Measurements from ENCODE around the gene SIL1. TPM values are rescaled to one million over a fixed set of nuclear protein-coding genes. Genes with fewer than 3 reads are reported as not detected.

Gene SIL1
- total and polyA plus RNA-seq, 5 donors from 2014 or later = 9.8 to 12.3 (median 11.2) TPM

DNA sequence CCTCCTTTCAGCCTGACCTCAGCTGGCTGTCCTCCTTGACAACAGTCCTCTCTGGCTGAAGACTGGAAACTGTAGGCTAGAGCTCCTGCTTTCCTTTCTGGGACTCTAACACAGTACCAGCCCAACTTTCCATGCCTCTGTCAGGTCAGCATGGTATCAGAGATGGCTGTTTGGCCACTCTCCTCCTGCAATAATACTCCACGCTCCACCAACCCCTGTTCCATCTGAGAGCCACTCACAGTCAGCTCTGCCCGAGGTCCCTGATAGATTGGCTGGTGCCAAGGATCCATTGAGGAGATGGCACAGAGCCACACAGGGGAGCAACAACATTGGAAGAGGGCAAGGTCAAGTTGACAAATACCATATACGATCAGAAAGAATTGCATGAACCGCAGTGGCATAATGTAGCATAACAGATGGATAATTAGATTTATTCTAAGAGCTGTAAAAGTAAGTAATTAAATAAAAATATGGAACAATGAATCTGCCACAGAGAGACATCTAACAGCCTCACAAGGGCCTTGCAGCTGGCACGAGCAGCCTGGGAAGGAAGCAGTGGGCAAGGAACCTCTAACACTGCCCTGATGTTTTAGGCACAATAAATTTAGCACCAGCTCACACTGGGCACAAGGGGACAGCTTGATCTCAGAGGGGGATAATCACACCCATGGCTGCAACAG is 228.7 kb downstream of the SIL1 start:
- no peak overlapping the region for H3K27ac Mint-ChIP-seq

DNA sequence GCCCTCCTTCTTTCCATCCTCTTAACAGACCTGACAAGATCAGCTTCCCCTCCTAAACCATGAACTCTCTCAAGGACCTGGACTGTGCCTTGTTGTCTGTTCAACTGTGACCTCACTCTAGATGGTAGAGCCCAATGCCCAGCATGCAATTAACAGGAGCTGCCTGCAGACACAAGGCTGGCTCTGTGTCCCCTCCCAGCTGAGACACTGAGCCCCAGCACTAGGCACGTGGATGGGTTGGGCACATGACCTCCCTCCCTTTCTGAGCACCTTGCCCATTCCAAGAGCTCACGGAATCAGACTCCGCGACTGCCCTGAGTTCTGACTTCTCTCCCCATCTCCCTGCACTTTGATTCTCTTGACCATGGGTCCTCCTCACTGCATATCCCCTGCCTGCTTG is 229.6 kb downstream of the SIL1 start:
- H3K4me3 Mint-ChIP-seq = no peak overlapping the region
- no peak overlapping the region for H3K27ac Mint-ChIP-seq

More for the DNA sequence above, 228.7 kb downstream of the SIL1 start:
- no peaks in the 10 kb centered on the region for H3K27me3 Mint-ChIP-seq
- no peaks in the 10 kb centered on the region for H3K36me3 ChIP-seq (ENCODE audit: control insufficient read depth, insufficient read depth, low read length)
- ATAC-seq (ENCODE audit: low read depth in 2 of 2) = no peak
- H3K9me3 ChIP-seq (ENCODE audit: control insufficient read depth in 2 of 2, low read length in 2 of 2) = no peaks in the 10 kb centered on the region
- no peaks in the 10 kb centered on the region for H3K27me3 ChIP-seq (ENCODE audit: control insufficient read depth, insufficient read depth, low read length)
- no peaks in the 10 kb centered on the region for H3K4me1 ChIP-seq (ENCODE audit: control insufficient read depth, insufficient read depth, low read length, poor library complexity, severe bottlenecking)
- H3K4me1 Mint-ChIP-seq = no peaks in the 10 kb centered on the region
- no peak overlapping the region for H3K4me3 Mint-ChIP-seq
- DNase-seq = no peak
- H3K4me3 ChIP-seq (ENCODE audit: low read depth, low read length) = no peak overlapping the region
- peaks cover 0 to 2% (median 0%) of the 10 kb centered on the region in 7 donors for H3K9me3 Mint-ChIP-seq
- no peak overlapping the region for H3K27ac ChIP-seq (ENCODE audit: insufficient read depth, low read length, poor library complexity, severe bottlenecking)
- H3K36me3 Mint-ChIP-seq = peaks cover 10% of the 10 kb centered on the region

DNA sequence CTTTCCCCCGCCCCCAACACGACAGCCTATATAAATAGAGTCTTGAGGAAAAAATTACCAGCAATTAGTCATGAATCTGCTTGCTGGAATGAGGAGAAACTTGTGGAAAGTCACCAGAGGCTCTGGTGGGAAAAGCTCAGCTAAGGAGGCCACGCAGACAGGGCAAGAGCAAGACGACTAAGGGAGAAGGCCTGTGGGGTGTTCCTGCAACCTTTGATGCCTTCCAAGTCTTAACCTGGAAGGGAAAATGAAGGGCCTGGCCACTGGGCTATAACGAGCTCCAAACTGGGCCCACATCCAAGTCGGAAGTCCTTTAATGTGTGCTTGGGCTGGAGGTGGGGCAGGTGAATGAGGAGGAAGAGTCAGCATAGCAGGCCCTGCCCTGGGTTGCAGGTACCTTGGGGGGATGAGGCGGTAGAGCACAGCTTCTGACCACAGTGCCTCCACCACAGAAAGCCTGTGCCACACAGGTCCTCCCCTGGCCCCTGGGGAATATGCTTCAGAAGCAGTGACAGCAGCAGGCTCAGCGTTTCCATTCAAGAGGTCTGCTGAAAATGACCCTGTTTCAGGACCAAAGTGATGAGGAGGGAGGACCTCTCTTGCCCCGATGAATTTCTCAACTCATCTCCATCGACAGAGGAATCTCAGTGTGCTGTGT is 230.2 kb downstream of the SIL1 start:
- Mint-ChIP-seq H3K27ac (no peak overlapping the region), H3K27me3 (no peaks in the 10 kb centered on the region)
- no peaks in the 10 kb centered on the region for H3K36me3 ChIP-seq (ENCODE audit: control insufficient read depth, insufficient read depth, low read length)

More for the DNA sequence above, 229.6 kb downstream of the SIL1 start:
- H3K4me1 Mint-ChIP-seq = no peaks in the 10 kb centered on the region
- H3K36me3 Mint-ChIP-seq = peaks cover 10% of the 10 kb centered on the region
- H3K27me3 ChIP-seq (ENCODE audit: control insufficient read depth, insufficient read depth, low read length) = no peaks in the 10 kb centered on the region
- no peaks in the 10 kb centered on the region for H3K9me3 ChIP-seq (ENCODE audit: control insufficient read depth in 2 of 2, low read length in 2 of 2)
- H3K27ac ChIP-seq (ENCODE audit: insufficient read depth, low read length, poor library complexity, severe bottlenecking) = no peak overlapping the region
- no peaks in the 10 kb centered on the region for H3K36me3 ChIP-seq (ENCODE audit: control insufficient read depth, insufficient read depth, low read length)
- H3K4me3 ChIP-seq (ENCODE audit: low read depth, low read length) = no peak overlapping the region
- H3K27me3 Mint-ChIP-seq = no peaks in the 10 kb centered on the region
- DNase-seq = no peak
- ATAC-seq (ENCODE audit: low read depth in 2 of 2) = no peak
- H3K9me3 Mint-ChIP-seq = peaks cover 0 to 2% (median 0%) of the 10 kb centered on the region in 7 donors
- H3K4me1 ChIP-seq (ENCODE audit: control insufficient read depth, insufficient read depth, low read length, poor library complexity, severe bottlenecking) = no peaks in the 10 kb centered on the region

DNA sequence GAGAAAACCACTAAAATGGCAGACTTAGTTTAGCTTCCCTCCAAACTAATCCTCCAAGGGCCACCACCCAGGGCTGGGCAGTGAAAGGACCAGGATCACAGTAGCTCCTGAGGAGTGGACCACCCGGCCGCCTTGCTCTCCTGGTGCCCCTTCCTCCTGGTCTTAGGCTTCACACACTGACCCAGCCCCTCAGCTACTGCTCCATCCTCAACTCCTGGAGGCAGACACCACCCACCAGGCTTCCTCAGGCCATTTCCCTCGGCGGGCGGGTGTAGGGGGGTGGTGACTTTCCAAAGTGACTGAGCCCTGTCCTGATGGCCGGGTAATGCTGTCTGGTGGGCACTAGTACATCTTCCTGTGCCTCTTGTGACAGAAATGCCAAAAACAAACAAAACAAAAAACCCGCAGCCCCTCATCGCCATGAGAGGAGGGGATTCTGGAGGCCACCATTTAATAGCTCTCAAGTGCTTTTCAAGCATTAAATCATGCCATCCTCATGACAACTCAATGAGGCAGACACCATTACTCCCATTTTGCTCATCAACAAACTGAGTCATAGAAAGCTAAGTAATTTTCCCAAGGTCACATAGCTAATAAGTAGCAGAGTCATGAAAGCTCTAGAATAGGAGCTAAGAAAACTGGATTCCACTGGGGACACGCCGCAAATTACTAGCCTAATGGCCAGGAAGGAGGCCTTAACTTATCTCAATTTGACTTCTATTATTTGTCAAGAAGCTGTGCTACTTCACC is 231.8 kb downstream of the SIL1 start:
- H3K4me1 Mint-ChIP-seq = no peaks in the 10 kb centered on the region
- peaks cover 0 to 2% (median 0%) of the 10 kb centered on the region in 7 donors for H3K9me3 Mint-ChIP-seq
- Histone ChIP-seq H3K27ac (ENCODE audit: insufficient read depth, low read length, poor library complexity, severe bottlenecking) (no peak overlapping the region), H3K9me3 (ENCODE audit: control insufficient read depth in 2 of 2, low read length in 2 of 2) (no peaks in the 10 kb centered on the region), H3K4me1 (ENCODE audit: control insufficient read depth, insufficient read depth, low read length, poor library complexity, severe bottlenecking) (no peaks in the 10 kb centered on the region), H3K27me3 (ENCODE audit: control insufficient read depth, insufficient read depth, low read length) (no peaks in the 10 kb centered on the region), H3K36me3 (ENCODE audit: control insufficient read depth, insufficient read depth, low read length) (no peaks in the 10 kb centered on the region), H3K4me3 (ENCODE audit: low read depth, low read length) (no peak overlapping the region)
- ATAC-seq (ENCODE audit: low read depth in 2 of 2) (no peak), DNase-seq (no peak)
- H3K27me3 Mint-ChIP-seq = no peaks in the 10 kb centered on the region
- H3K27ac Mint-ChIP-seq = no peak overlapping the region
- no peak overlapping the region for H3K4me3 Mint-ChIP-seq
- H3K36me3 Mint-ChIP-seq = peaks cover 5% of the 10 kb centered on the region

More for the DNA sequence above, 230.2 kb downstream of the SIL1 start:
- no peak overlapping the region for H3K4me3 ChIP-seq (ENCODE audit: low read depth, low read length)
- peaks cover 10% of the 10 kb centered on the region for H3K36me3 Mint-ChIP-seq
- DNase-seq (no peak), ATAC-seq (ENCODE audit: low read depth in 2 of 2) (no peak)
- no peaks in the 10 kb centered on the region for H3K27me3 ChIP-seq (ENCODE audit: control insufficient read depth, insufficient read depth, low read length)
- peaks cover 0 to 2% (median 0%) of the 10 kb centered on the region in 7 donors for H3K9me3 Mint-ChIP-seq
- no peak overlapping the region for H3K4me3 Mint-ChIP-seq
- H3K27ac ChIP-seq (ENCODE audit: insufficient read depth, low read length, poor library complexity, severe bottlenecking) = no peak overlapping the region
- no peaks in the 10 kb centered on the region for H3K4me1 ChIP-seq (ENCODE audit: control insufficient read depth, insufficient read depth, low read length, poor library complexity, severe bottlenecking)
- no peaks in the 10 kb centered on the region for H3K4me1 Mint-ChIP-seq
- no peaks in the 10 kb centered on the region for H3K9me3 ChIP-seq (ENCODE audit: control insufficient read depth in 2 of 2, low read length in 2 of 2)

DNA sequence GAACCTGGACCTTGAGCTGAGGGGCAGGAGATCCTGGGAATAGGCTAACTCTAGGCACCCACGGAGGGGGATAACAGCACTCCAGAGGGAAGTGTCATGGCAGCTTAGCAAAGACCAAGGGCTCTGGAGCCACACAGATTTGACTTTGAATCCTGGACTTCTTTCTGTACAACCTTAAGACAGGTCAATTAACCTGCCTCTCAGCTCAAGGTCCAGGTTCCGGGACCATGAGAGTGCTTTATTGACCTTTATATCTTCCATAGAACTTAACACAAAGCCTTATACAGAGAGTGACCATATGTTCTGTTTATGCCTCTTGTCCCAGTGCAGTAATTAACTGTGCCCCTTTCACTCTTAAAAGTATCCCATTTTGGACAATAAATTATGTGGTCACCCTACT is 232.5 kb downstream of the SIL1 start:
- H3K4me3 Mint-ChIP-seq = no peak overlapping the region
- no peak overlapping the region for H3K27ac Mint-ChIP-seq
- H3K27me3 Mint-ChIP-seq = no peaks in the 10 kb centered on the region
- Histone ChIP-seq H3K4me3 (ENCODE audit: low read depth, low read length) (no peak overlapping the region), H3K27me3 (ENCODE audit: control insufficient read depth, insufficient read depth, low read length) (no peaks in the 10 kb centered on the region), H3K4me1 (ENCODE audit: control insufficient read depth, insufficient read depth, low read length, poor library complexity, severe bottlenecking) (no peaks in the 10 kb centered on the region), H3K9me3 (ENCODE audit: control insufficient read depth in 2 of 2, low read length in 2 of 2) (no peaks in the 10 kb centered on the region), H3K36me3 (ENCODE audit: control insufficient read depth, insufficient read depth, low read length) (no peaks in the 10 kb centered on the region), H3K27ac (ENCODE audit: insufficient read depth, low read length, poor library complexity, severe bottlenecking) (no peak overlapping the region)
- peaks cover 5% of the 10 kb centered on the region for H3K36me3 Mint-ChIP-seq
- no peaks in the 10 kb centered on the region for H3K4me1 Mint-ChIP-seq
- H3K9me3 Mint-ChIP-seq = peaks cover 0 to 2% (median 0%) of the 10 kb centered on the region in 7 donors
- no peak for DNase-seq
- ATAC-seq (ENCODE audit: low read depth in 2 of 2) = no peak

DNA sequence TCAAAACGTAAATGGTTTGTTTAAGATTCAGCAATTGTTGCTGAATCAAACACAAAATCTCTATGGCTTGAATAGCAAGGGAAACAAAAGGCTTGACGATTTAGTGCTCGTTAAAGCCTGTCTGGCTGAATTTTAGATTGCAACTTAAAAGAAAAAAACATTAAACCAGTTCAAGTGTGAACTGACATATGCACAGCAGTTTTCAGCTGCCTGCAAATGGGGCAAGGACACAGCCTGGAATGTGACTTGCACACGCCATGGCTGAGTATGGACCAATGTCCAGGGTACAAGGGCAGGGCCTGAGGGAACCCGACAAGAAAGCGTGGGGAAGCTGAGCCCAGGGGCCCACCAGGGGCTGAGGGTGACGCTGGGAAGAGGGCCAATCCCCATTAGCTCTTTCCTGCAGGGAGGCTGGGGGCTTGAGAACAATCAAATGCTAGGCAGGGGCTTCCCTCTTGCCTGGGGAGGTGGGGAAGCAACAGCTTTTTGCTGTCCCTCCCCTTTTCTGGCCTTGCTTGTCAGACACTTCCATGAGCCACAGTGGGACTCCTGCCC is 233.4 kb downstream of the SIL1 start:
- Histone ChIP-seq H3K4me3 (ENCODE audit: low read depth, low read length) (no peak overlapping the region), H3K27ac (ENCODE audit: insufficient read depth, low read length, poor library complexity, severe bottlenecking) (no peak overlapping the region), H3K27me3 (ENCODE audit: control insufficient read depth, insufficient read depth, low read length) (no peaks in the 10 kb centered on the region), H3K36me3 (ENCODE audit: control insufficient read depth, insufficient read depth, low read length) (no peaks in the 10 kb centered on the region), H3K4me1 (ENCODE audit: control insufficient read depth, insufficient read depth, low read length, poor library complexity, severe bottlenecking) (no peaks in the 10 kb centered on the region), H3K9me3 (ENCODE audit: control insufficient read depth in 2 of 2, low read length in 2 of 2) (no peaks in the 10 kb centered on the region)
- Mint-ChIP-seq H3K9me3 (peaks cover 0 to 2% (median 0%) of the 10 kb centered on the region in 7 donors), H3K4me3 (no peak overlapping the region), H3K27me3 (no peaks in the 10 kb centered on the region), H3K27ac (no peak overlapping the region), H3K36me3 (peaks cover 5% of the 10 kb centered on the region), H3K4me1 (no peaks in the 10 kb centered on the region)
- ATAC-seq (ENCODE audit: low read depth in 2 of 2) (no peak), DNase-seq (no peak)

DNA sequence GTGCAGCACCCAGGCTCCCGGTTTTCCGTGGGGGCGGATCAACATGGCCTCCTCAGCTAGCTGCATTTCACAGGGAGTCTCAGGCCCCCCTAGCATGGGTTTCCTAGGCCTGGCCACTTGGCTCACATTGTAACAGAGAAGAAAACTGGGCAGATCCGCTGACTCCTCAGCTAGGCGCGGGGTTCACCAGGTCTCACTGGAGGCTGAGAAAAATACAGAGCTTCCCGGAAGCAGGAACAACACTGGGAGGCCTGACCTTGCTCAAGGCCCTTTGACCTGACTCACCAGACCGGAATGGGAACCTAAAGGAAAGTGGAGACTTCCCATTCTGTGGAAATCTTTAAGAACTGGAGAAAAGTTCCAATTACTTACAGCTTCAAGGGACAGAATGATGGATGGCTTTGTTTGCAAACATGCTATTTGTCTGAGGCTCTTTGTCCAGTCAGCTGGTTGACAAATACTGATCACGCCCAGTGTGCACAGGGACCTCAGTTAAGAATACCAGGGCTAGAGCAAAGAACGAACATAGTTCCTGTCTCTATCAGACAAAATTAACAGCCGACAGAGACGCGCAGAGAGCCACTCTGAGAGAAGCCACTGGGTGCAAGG is 234.3 kb downstream of the SIL1 start:
- Histone ChIP-seq H3K9me3 (ENCODE audit: control insufficient read depth in 2 of 2, low read length in 2 of 2) (no peaks in the 10 kb centered on the region), H3K4me3 (ENCODE audit: low read depth, low read length) (no peak overlapping the region), H3K27ac (ENCODE audit: insufficient read depth, low read length, poor library complexity, severe bottlenecking) (no peak overlapping the region), H3K27me3 (ENCODE audit: control insufficient read depth, insufficient read depth, low read length) (no peaks in the 10 kb centered on the region), H3K4me1 (ENCODE audit: control insufficient read depth, insufficient read depth, low read length, poor library complexity, severe bottlenecking) (no peaks in the 10 kb centered on the region), H3K36me3 (ENCODE audit: control insufficient read depth, insufficient read depth, low read length) (no peaks in the 10 kb centered on the region)
- Mint-ChIP-seq H3K9me3 (no peaks in the 10 kb centered on the region), H3K27me3 (no peaks in the 10 kb centered on the region), H3K4me1 (no peaks in the 10 kb centered on the region), H3K36me3 (peaks cover 5% of the 10 kb centered on the region), H3K27ac (no peak overlapping the region), H3K4me3 (no peak overlapping the region)
- no peak for ATAC-seq (ENCODE audit: low read depth in 2 of 2)
- DNase-seq = no peak

All from CD4-positive, CD25-positive, alpha-beta regulatory T cell (primary cell).